GM19467 (cell line): Measurements from ENCODE around the gene CASZ1.

Experiments used
- ATAC-seq: cut with Tn5 transposase; IDR thresholded peaks from one replicate; pipeline ENCODE4 v1.9.1; 2021; ENCODE audit warnings: mild to moderate bottlenecking, moderate library complexity; ENCODE audit not compliant: unreplicated experiment

The CASZ1 gene

DNA sequence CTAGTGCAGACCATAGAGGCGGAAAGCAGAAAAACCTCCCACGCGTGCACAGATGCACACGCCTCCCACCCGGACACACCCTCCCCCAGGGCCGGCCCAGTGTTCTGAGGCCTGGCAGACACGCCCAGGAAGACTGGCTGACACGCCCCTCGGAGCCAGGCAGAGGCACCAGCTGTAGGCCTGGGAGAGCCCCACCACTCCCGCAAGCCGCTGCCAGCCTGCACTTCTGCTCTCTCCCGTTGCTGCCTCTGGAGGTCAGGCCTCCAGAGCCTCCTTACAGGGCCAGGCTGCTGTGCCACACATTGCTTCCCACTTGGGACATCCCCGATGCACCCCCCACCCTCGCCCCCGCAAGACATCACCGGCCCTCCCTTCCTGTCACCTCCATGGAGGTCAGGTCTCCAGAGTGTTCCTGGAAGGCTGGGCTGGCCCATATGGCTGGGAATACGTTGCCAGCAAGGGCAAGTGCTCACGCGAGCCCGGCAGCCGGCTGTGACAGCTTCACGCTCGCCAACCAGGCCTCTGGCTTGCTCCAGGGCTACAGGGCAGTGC is 40.4 kb downstream of the CASZ1 start:
- ATAC-seq: no peak

DNA sequence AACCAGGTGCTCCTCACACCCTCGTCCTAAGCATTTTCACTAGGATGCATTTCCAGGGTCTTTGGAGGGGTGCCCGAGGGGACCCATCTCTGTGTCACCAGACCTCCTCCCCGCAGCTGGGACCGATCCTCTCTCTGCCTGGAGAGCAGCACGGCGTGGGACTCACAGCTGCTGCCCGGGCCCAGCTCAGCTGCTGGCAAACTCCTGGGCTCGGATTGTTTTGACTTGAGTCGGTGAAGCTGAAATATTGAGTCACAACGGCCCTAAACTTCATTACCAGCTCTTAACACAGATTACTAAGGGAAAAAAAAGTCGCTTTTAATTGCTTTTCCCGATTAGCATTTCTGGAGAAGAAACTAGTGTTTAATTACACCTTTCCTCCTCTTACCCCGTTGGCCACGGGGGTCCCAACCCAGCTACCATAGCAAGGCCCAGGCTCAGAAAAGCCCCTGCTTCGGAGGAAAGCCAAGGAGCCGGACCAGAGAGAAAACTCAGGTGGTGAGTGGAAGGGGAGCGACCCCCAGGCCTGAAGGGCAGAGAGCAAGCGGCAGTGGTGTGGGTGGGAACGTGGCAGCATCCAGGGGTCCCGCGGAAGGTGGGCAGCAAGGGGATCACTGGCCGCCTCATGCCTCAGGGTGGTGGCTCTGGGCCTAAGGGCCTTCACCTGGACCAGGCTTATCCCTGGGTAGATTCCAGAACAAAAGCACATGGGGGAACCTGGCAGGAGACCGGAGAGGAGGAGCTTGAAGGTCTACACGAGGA is 41.7 kb downstream of the CASZ1 start:
- ATAC-seq: no peak

DNA sequence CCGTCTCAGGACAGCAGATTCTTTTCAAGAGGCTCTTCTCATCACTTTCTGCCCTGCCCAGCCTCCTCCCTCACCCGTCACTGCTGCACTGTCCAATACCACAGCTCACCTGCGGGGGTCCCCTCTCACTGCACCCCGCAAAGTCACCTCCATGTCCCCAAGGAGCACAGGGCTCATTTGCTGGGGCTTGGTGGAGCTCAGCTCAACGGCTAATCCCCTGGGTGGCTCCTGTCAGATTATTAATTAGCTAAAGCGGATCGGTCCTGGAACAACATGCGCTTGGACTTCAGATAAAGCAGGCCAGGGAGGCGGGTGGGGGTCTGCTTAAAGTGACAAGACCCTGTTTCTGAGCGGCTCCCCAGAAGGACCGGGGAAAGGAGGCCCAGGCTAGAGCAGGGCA is 43.1 kb downstream of the CASZ1 start:
- ATAC-seq: no peak

DNA sequence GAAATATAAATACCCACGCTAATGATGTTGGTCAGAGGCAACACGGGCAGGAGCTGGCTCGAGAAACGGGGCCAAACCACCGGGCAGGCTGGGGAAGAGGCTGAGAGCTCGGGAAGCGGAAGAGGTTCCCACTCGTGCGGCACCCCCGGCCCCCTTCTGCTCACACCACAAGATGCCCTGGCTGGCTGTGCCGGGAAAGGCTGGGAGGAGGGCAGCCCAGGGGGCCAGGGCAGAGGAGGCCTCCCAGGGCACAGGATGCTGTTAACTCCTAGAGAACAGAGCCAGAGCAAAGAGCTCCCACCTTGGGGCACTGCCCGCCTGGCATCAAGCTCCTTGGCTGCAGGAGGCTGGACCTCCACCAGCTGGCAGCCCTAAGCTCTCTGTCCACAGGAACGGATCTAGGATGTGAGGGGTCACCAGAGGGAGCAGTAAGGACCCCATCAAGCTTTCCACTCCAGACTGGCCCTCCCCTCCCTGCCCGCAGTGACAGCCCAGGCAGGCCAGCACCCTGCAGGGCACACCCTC is 44.8 kb downstream of the CASZ1 start:
- ATAC-seq: no peak

DNA sequence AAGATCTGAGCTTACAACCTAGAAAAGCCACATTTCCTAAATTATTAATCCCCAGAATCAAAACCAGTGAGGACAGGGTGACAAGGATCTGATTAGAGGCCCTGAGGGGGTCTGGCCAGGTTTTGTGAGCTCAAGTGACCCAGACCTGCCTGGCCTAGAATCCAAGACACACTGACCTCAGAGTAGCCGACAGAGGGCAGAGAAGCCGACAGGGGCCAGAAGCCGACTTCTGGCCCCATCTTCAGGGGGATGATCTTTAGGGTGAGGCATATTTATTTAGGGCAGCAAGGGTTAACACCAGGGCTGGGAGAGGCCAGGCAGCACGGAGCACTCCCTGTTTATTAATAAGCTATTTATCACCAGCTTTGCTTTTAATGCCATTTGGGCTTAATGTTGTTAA is 45.3 kb downstream of the CASZ1 start:
- no peak for ATAC-seq

DNA sequence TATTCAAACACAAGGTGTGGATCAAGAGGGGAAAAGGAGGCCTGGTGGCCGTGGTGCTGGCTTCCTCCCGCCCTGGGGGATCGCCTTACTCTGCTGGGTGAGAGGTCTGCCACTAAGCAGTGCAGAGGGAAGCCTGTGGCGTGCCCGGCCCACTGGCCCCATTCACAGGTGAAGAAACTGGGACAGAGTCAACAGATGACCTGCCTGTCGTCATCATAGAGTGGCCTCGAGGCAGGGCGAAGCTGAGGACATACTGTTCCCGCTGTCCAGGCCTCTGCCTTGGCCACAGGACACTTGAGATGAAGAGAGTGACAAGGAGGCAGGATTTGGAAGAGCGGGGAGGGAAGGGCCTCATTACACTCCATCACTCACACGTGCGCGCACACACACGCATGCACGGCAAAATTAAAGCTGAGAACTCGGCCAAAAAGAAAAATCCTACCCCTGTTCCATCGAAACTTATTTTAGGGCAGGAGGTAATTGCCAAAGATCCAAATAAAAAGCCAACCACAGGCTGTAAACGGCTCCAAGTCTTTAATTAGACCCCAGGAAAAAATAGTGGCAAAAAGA is 50.5 kb downstream of the CASZ1 start:
- ATAC-seq: no peak

DNA sequence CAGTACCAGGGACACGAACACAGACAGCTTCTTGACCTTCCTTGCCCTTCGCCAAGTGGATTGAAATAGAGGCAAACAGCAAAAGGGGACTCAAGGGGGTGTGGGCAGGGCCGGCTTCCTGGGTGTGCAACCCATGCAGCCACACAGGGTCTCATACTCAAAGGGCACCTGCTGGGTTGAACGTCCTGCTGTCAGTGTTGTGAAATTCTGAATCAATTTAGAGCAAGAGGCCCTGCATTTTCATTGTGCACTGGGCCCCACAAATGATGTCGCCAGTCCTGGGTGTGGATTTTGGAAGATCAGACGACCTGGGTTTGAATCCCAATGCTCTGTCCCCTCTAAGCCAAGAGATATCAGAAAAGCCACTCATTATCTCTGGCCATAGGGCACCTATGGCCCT is 51.1 kb downstream of the CASZ1 start:
- no peak for ATAC-seq

DNA sequence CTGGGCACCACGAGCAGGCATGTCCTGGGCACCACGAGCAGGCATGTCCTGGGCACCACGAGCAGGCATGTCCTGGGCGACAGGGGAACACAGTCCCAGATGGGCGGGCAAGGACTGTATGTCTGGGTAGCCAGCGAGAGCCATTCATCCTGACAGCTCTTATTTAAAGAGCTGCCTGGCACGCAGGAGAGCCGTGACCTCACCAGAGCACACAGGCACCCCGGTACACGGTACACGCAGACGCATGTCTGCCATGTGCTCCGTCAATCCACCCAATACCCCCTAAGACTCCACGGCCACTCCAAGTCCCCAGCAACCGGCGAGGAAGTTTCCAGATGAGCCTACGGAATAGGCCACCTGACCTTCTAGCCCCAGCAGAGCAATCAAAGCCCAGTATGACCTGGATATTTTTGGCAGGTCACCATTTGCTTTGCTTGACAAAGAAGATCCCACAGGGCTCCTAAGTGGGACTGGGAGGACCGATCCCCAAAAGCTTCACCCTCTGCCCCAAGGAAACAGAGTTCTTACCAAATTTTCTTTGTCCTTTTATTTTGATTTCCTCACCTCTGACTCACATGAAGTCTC is 51.7 kb downstream of the CASZ1 start:
- no peak for ATAC-seq

DNA sequence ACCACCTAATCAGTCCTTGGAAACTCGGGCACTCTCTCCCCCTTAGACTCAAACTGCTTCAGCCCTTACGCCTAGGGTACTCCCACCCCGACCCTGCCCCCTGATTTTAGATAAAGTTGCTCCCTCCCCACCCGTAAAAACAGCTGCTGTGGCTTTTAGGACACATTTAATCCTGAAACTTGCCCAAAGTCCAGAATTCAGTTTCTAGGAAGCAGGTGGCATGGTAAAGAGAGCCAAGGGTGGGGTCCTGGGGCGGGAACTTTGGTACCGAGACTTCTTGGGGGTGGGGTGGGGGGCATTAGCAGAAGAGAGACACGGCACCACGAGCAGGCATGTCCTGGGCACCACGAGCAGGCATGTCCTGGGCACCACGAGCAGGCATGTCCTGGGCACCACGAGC is 52.4 kb downstream of the CASZ1 start:
- no peak for ATAC-seq

DNA sequence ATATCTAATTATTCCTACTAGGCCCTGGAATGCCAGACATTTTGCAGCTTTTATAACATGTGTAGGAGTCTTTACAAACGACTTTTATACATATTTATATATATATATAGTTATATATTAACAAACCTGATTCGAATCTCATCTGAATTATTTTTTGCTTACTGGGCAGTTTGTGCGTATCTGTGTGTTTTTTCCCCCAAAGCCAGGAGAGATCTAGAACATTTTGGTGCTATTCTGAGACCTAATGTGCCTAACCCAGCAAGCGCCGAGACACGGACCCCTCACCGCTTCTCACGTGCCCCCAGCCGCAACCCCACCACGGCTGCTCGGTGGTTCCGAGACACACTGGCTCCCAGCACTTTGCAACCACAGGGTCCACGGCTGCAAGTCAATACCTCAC is 54.8 kb downstream of the CASZ1 start:
- no peak for ATAC-seq

DNA sequence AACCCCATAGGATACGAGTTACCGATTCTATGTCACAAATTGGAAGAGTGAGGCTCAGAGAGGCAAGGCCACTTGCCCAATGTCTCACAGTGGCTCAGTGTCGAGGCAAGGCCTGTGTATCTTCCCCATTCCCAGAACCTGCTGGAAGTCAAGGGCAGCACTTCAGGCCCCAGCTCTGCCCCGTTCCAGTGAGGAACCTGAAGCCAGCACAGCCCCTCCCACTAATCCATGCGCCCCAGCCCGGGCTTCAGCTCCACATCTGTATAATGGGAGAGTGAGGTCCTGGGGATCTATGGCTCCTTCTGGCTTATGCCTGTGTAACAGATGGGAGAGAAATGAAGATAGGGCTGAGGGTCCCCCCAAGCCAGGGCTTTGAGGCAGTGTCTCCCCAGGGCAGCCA is 56.3 kb downstream of the CASZ1 start:
- no peak for ATAC-seq

DNA sequence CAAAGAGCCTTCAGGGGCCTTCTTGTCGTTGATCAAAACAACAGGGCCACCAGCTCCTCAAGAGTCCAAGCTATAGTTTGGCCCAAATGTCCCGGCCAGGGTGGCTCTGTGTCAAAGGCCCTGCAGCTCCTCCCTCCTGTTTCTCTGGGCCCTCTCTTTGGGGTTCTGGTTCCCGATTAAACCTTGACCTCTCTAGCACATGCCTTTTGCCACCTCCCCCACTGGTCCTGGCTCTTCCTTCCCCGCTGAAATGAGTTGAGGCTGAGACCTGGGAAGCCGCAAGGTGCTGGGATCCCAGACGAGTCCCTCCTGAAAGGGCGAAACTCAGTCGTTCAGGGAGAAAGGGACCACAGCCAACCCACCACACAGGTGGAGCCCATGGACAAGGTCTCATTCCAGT is 56.9 kb downstream of the CASZ1 start:
- ATAC-seq: no peak

DNA sequence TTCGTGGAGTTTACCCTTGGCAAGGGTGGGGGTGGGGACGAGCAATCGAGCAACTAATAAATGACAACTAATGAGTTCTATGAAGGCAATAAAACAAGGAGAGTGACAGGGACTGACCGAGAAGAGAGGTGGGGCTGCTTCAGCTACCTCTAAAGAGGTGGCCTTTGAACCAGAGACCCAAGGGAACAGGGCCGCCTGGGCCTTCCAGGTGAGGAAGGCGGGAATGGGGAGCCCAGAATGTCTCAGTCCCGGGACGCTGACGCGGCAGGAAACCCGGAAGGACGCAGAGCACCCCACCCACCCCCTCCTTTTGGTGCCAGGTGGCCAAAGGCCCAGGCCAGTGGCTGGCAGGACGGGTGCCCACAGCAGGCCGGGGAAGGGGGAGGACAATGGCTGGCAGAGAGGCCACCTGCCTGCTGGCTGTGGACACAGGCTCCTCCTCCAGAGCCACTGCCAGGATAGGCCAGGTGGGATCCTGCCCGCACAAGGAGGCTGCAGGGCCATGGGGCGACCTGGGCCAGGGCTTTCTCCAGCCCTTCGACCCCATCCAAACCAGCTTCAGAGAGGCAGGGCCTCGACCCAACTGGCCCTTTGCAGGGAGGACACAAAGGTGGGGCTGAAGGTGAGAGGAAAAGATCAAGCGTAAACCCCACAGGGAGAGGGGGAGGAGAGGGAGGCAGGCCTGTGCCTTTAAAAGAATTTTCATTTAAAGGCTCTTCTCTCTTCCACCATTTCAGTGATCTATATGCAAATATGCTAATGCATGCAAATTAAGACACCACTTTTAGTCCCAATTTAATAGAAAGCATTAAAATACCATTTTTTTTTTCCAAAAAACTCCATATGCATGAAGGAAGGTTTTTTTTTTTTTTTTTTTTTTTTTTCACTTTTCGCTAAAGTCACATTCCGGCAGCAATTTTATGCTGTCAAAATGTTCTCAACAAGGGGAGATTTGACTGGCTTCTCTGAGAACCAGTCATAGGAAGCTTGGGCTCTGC is 58.1 kb downstream of the CASZ1 start:
- no peak for ATAC-seq

DNA sequence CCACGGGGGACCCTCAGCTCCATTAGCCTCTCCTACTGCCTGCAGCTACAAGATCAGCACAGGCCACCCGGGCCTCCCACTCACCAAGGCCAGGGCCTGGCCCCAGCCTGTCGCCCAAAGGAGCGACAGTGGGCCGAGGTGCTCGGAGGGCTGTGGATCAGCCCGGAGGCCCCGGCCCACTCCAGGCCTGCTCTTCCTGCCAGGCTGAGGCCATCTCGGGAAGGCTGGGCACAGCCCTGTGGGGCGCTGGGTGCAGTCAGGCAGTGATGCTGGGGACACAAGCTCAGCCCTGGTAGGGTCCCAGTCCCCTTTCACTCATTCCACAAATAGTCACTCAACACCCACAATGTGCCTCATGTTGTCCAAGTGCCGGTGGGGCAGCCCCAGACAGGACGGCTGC is 58.8 kb downstream of the CASZ1 start:
- no peak for ATAC-seq

DNA sequence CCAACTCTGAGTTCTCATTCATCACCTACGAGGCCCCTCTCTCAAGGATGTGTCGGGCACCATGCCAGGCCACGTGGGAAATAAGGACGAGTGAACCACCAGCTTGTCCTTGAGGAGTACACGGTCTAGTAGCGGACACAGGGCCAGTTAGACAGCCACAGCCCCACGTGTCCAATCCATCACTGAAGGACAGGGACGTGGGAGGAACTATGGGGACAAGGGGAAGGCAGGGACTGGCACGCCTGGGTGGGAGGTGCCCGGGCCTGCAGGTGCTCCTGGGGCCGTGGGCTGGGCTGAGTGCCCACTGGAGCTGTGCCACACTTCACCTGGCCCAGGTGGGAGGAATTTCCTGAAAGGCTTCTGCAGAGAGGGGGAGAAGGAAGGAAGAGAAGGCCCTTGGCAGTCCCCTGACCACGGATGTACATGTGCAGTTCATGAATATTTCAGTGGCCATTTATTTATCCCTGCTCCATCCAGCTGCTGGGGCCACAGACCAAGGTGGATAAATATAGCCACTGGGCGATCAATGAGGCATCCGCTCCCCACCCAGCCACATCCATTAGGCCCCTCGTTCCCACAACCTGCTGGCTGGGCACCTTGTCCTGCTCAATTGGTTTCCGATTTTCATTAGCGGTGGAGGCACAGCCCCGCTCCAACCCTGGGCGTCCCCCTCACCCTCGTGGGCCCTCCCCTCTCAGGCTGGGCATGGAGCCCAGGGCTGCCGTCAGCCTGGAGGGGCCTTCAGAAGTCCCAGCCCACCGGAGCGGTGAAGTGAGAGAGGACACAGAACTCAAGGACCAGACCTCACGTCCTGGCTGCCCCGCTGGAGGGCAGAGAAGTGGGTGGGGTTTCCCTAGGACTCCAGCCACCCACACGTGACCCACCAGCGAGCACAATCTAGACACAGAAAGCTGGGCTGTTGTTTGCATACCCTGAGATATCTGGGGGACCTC is 59.5 kb downstream of the CASZ1 start:
- ATAC-seq: no peak

DNA sequence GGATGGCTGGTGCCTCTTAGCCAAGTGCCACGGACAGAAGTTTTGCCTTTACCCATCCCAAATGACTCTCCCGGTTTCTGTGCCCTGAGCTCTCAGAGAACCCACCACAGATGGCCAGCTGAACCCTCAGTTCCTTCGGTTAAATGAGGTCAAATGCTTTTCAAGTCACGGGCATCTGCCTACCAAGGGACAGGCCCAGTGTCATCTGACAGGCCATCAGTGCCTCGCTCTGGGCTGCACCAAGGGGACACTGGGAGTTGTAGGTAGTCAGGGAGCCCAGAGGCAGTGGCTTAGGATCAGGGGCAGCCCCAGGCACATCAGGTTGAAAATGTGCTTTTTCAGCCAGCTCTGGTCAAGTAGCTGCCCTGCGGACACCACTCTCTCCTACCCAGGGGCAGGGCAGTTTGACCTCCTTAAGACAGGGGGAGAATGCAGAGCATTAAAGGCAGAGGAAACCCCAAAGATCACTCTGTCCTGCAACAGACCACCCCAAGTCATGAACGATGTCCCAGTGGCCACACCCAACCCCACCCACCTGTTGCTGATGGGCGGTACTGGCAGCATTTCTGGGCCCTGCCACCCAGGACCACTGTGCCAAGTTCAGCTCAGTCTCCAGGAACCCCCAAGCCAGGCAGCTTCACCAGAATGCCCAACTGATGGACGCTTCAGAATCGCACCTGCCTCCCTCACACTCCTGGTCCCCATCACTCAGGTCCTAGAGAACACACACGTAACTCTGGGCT is 60.7 kb downstream of the CASZ1 start:
- ATAC-seq: no peak

DNA sequence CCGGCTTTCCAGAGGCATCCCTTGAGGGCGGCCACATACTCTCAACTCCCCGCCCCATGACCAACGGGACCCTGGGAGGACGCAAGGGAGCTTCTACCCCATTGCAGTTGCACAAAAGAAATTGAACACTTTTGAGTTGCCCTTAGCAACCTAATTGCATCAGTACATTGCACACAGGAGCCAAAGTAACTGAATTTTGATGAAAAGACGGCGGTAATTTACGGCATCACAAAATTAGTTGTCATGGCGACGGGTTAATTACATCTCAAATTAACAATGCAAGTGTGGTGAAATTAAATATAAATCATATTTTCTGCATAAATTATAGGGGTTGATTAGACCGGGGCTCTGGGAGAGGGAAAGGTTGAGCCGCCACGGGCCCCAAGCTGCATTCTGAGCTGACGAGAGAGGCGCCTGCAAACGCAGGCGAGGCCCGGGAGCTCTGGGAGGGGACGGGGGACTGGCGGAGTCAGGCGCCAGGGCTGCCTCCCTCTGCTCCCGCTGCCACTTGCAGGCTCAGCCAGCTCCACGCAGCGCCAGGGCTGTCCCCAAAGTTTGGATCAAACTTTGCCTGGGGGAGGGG is 61.4 kb downstream of the CASZ1 start:
- no peak for ATAC-seq

DNA sequence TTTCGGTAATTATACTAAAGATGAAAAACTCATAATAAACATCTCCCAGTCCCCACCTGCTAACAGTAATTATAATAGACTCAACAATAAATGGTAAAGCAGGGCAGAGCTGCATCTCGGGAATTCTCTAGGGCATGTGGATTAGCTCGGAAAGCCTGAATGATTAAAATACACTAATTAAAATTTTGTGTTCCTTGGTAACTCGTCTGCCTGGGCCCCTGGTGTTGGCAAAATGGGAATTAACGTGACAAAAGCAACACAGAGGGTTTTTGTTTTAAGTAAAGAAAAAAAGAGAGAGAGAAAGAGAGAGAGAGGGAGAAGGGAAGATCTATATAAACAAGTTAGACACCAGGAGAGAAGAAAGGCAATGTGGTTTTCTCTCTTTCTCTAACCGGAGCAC is 62.1 kb downstream of the CASZ1 start:
- no peak for ATAC-seq
